Ishikawa (cell line): Measurements from ENCODE around the gene LHFPL2.

Experiments used
- CEBPB ChIP-seq: IDR thresholded peaks from 2 replicates; pipeline ENCODE4 v1.6.1; 2012
- CREB1 ChIP-seq: IDR thresholded peaks from 2 replicates; pipeline ENCODE4 v1.6.1; 2012; ENCODE audit warnings: low read depth
- EGR1 ChIP-seq: IDR thresholded peaks from 2 replicates; pipeline ENCODE4 v1.6.1; 2012
- EP300 ChIP-seq: IDR thresholded peaks from 2 replicates; pipeline ENCODE4 v1.6.1; 2012; ENCODE audit warnings: borderline replicate concordance
- FOXM1 ChIP-seq: IDR thresholded peaks from 2 replicates; pipeline ENCODE4 v1.6.1; 2012; ENCODE audit warnings: low read depth, borderline replicate concordance
- MAX ChIP-seq: IDR thresholded peaks from 2 replicates; pipeline ENCODE4 v1.6.1; 2012
- NFIC ChIP-seq: IDR thresholded peaks from 2 replicates; pipeline ENCODE4 v1.6.1; 2012
- RAD21 ChIP-seq: IDR thresholded peaks from 2 replicates; pipeline ENCODE4 v1.6.1; 2012; ENCODE audit warnings: low read depth
- REST ChIP-seq: IDR thresholded peaks from 2 replicates; pipeline ENCODE4 v1.6.1; 2012; ENCODE audit warnings: low read depth, mild to moderate bottlenecking
- TAF1 ChIP-seq: IDR thresholded peaks from 2 replicates; pipeline ENCODE4 v1.6.1; 2012; ENCODE audit warnings: low read depth, mild to moderate bottlenecking
- TCF12 ChIP-seq: IDR thresholded peaks from 2 replicates; pipeline ENCODE4 v1.6.1; 2012; ENCODE audit warnings: low read depth
- TEAD4 ChIP-seq: IDR thresholded peaks from 2 replicates; pipeline ENCODE4 v1.6.1; 2012
- USF1 ChIP-seq: IDR thresholded peaks from 2 replicates; pipeline ENCODE4 v1.6.1; 2012
- YY1 ChIP-seq: IDR thresholded peaks from 2 replicates; pipeline ENCODE4 v1.6.1; 2012; ENCODE audit warnings: low read depth
- ZBTB7A ChIP-seq: IDR thresholded peaks from 2 replicates; pipeline ENCODE4 v1.6.1; 2012; ENCODE audit warnings: low read depth

LHFPL2 gene

DNA sequence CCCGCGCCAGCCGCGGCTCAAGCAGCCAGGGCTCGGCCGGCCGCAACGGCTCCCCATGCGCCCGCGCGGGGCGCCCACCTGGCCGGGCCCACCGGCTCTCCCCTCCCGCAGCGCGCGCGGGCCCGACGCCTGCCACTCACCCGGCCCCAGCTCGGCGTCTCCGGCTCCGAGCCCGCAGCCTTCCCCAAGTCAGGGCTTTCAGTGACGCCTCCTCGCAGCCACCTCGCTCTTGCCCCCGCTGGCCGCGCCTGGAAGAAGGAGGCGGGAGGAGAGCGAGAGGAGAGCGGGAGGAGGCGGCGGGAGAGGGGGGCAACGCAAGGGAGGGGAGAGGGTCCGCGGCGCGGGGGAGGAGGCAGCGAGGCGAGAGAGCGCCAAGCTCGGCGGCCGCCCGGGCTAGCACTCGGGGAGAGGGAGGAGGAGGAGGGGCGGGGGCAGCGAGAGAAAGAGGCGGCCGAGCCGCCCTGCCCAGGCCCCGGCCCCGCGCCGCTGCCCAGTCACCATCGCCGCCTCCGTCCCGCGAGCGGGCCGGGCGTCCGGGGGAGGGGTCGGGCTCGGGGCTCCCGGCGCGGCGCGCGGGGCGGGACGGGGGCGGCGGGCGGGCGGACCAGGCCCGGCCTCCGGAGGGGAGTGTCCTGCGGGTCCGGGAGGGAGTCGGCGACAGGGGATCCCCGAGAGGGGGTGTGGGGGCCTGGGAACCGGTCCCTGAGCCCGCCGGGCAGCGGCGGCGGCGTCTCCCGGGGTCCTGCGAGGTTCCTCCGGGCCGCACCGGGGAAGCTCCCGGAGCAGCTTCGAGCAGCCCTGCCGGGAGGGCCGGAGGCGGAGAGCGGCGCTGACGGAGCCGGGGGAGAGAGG lies at the start of gene LHFPL2:
LHFPL2 (minus strand) TSS at position 414 of the 852 bp plus-strand sequence. CDS start 138,559 bp downstream, outside the sequence.
- TF ChIP-seq EP300 = no peak
- no peak for TF ChIP-seq FOXM1
- TF ChIP-seq ZBTB7A = peak; percentile 34
- TF ChIP-seq USF1 = no peak
- TF ChIP-seq YY1 = no peak

DNA sequence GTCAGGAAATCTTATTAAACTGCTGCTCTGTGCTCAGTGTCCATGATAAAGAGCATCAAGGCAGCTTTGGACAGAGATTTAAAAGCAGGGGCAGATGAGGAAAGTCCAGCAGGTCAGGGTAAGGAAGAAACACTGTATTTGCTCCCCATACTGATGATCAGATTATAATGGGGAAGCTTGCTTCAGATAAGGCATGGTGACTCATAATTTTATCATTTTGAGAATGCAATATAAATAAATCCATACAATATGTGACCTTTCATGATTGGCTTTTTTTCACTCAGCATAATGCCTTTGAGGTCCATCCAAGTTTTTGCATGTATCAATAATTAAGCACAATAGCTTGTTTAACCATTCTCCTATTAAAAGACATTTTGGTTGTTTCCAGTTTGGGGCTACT lies 48.1 kb upstream of the LHFPL2 start:
- no peak for TF ChIP-seq RAD21
- no peak for TF ChIP-seq ZBTB7A
- no peak for TF ChIP-seq CEBPB
- no peak for TF ChIP-seq TEAD4

GRCh38 chr5:78693339-78693738 lies 44.8 kb upstream of the LHFPL2 start:
- TF ChIP-seq REST = no peak
- TF ChIP-seq FOXM1 = no peak
- TF ChIP-seq EP300 = no peak
- no peak for TF ChIP-seq USF1
- TF ChIP-seq MAX = no peak
- no peak for TF ChIP-seq CEBPB
- TF ChIP-seq TCF12 = no peak
- TF ChIP-seq NFIC = no peak
- no peak for TF ChIP-seq EGR1
- no peak for TF ChIP-seq TAF1
- no peak for TF ChIP-seq ZBTB7A
- no peak for TF ChIP-seq YY1
- TF ChIP-seq RAD21 = no peak
- TF ChIP-seq TEAD4 = no peak
- TF ChIP-seq CREB1 = no peak

DNA sequence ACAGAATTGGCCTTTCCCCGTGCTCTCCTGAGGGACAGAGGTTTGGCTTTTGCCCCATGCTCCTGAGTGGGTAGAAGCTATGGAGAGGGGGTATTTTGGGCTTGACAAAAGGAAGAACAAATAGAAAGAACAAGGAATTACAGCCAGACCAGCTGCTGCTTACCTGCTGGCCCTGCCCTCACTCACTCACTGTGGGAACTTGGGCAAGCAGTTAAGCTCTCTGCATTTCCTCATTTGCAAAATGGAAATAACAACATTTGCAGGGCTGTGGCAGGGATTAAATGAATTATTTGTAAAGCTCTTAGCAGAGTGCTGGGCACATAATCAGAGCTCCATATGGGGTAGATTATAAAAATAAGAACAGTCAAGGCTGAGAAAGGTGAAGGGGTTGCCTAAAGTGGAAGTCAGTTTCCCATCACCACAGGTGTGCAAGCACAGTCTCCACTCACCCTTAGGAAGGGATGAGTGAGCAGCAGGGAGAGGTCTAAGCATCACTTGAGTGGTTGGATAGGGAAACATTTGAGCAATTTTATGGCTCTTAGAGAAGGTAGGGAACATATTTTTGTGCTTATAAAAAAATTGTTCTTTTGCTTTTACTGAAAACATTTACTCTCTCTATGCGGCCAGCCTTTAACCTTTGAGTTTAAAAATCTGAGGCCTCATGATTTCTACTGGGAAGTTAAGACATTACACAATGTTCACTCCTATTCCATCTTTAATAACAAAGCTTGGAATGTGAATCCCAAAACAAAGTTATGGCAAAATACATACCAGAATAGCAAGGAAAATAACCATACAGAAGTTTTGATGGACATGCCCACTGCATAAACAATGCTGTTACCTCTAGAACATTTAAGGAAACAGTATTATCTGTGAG lies 42.8 kb upstream of the LHFPL2 start:
- TF ChIP-seq RAD21 (no peak), CEBPB (no peak), MAX (no peak), TCF12 (no peak), FOXM1 (no peak)

GRCh38 chr5:78690253-78690972 lies 41.8 kb upstream of the LHFPL2 start:
- no peak for TF ChIP-seq RAD21
- TF ChIP-seq TCF12 = no peak
- no peak for TF ChIP-seq MAX
- no peak for TF ChIP-seq FOXM1
- TF ChIP-seq EP300 = no peak
- TF ChIP-seq CREB1 = no peak
- no peak for TF ChIP-seq REST
- TF ChIP-seq NFIC = no peak
- no peak for TF ChIP-seq USF1
- no peak for TF ChIP-seq CEBPB
- no peak for TF ChIP-seq TEAD4
- TF ChIP-seq YY1 = no peak
- TF ChIP-seq ZBTB7A = no peak
- TF ChIP-seq EGR1 = no peak
- no peak for TF ChIP-seq TAF1
